Ammon's horn (tissue), 1 donor: ENCODE data around the gene TFEB.

ENCODE experiments used
- DNase-seq: peaks from one replicate; pipeline ENCODE4 v3.0.0-alpha.2; 2016; ENCODE audit warnings: low spot score

The TFEB gene

GRCh38 chr6:41763470-41763869, 28.1 kb upstream of the TFEB start:
- no peak for DNase-seq

- no peak for DNase-seq
Measured at GRCh38 chr6:41759905-41760579, 24.6 kb upstream of the TFEB start.

- no peak for DNase-seq
Measured at GRCh38 chr6:41759106-41759904, 23.9 kb upstream of the TFEB start.

GRCh38 chr6:41758641-41759035, 23.2 kb upstream of the TFEB start:
- no peak for DNase-seq

- DNase-seq: no peak
Measured at GRCh38 chr6:41757931-41758640, 22.7 kb upstream of the TFEB start.

GRCh38 chr6:41757271-41757670, 21.9 kb upstream of the TFEB start:
- no peak for DNase-seq

- DNase-seq: no peak
Measured at GRCh38 chr6:41756354-41756753, 20.9 kb upstream of the TFEB start.

GRCh38 chr6:41755895-41756294, 20.5 kb upstream of the TFEB start:
- DNase-seq: no peak

- no peak for DNase-seq
Measured at GRCh38 chr6:41750374-41750773, 15.0 kb upstream of the TFEB start.

GRCh38 chr6:41748542-41748941, 13.1 kb upstream of the TFEB start:
- DNase-seq: no peak

GRCh38 chr6:41748102-41748477, 12.7 kb upstream of the TFEB start:
- DNase-seq: no peak

- DNase-seq: no peak
Measured at GRCh38 chr6:41747256-41748101, 12.1 kb upstream of the TFEB start, which contains the start of gene PGC. Gene PGC (minus strand): TSS chr6:41747397. CDS start chr6:41747334, 63 bp downstream.

GRCh38 chr6:41746107-41746506, 10.7 kb upstream of the TFEB start:
- DNase-seq: no peak

- DNase-seq: no peak
Measured at GRCh38 chr6:41744236-41744787, 8.9 kb upstream of the TFEB start.

GRCh38 chr6:41743406-41744235, 8.2 kb upstream of the TFEB start:
- DNase-seq: no peak

GRCh38 chr6:41741625-41742490, 6.5 kb upstream of the TFEB start:
- DNase-seq: no peak

GRCh38 chr6:41740366-41741162, 5.2 kb upstream of the TFEB start:
- DNase-seq: no peak

GRCh38 chr6:41739041-41739440, 3.6 kb upstream of the TFEB start:
- DNase-seq: no peak

GRCh38 chr6:41737591-41738130, 2.3 kb upstream of the TFEB start:
- no peak for DNase-seq
